HepG2 (cell line): ENCODE data around the gene BIK. TPM values are rescaled to one million over a fixed set of nuclear protein-coding genes. Genes with fewer than 3 reads are reported as not detected.
"Not testable (repeated sequence)": the region's sequence is repeated elsewhere in the genome, so short reads cannot be mapped to it uniquely, and the experiment has no call there.

Source experiments
- ARNT2 ChIP-seq: sonication (generic); formaldehyde crosslinking; IDR thresholded peaks from 2 replicates; pipeline ENCODE4 v1.8.0; 2022; ENCODE audit warnings: mild to moderate bottlenecking, low read depth, missing genetic modification reagents, moderate library complexity
- BORCS8-MEF2B ChIP-seq: sonication (generic); formaldehyde crosslinking; IDR thresholded peaks from 2 replicates; pipeline ENCODE4 v1.8.0; 2022; ENCODE audit warnings: mild to moderate bottlenecking, missing genetic modification reagents
- CREM ChIP-seq, 2 experiments: sonication (generic) in 1 of 2; formaldehyde crosslinking in 1 of 2; IDR thresholded peaks; 2 replicates each; pipeline versions ENCODE4 v1.4.0 to v1.6.1; 2016 to 2020; ENCODE audit warnings: antibody characterized with exemption in 1 of 2, mild to moderate bottlenecking in 1 of 2, missing genetic modification reagents in 1 of 2
- ELF3 ChIP-seq: IDR thresholded peaks from 2 replicates; pipeline ENCODE4 v1.6.1; 2016; ENCODE audit warnings: missing genetic modification reagents, missing compliant biosample characterization
- FOSL1 ChIP-seq: sonication (generic); formaldehyde crosslinking; IDR thresholded peaks from 2 replicates; pipeline ENCODE4 v1.9.0; 2021; ENCODE audit warnings: missing genetic modification reagents, borderline replicate concordance
- HOXA5 ChIP-seq: sonication (generic); formaldehyde crosslinking; IDR thresholded peaks from 2 replicates; pipeline ENCODE4 v1.4.0; 2020; ENCODE audit warnings: missing genetic modification reagents
- LCORL ChIP-seq, 2 experiments: fragments of 450-650 bp in 1 of 2; sonication (generic) in 1 of 2; formaldehyde crosslinking in 1 of 2; IDR thresholded peaks; 2 replicates each; pipeline versions ENCODE4 v1.5.0 to v1.6.1; 2017 to 2020; ENCODE audit warnings: antibody characterized with exemption in 1 of 2, missing genetic modification reagents in 1 of 2
- MEIS1 ChIP-seq: sonication (generic); formaldehyde crosslinking; IDR thresholded peaks from 2 replicates; pipeline ENCODE4 v1.9.0; 2021; ENCODE audit warnings: mild to moderate bottlenecking, missing genetic modification reagents, moderate library complexity, borderline replicate concordance
- NR2C2 ChIP-seq: sonication (generic); formaldehyde crosslinking; IDR thresholded peaks from 2 replicates; pipeline ENCODE4 v1.4.0; 2020; ENCODE audit warnings: missing genetic modification reagents, mild to moderate bottlenecking, moderate library complexity, borderline replicate concordance
- REPIN1 ChIP-seq: sonication (generic); formaldehyde crosslinking; IDR thresholded peaks from 2 replicates; pipeline ENCODE4 v1.8.0; 2022; ENCODE audit warnings: missing genetic modification reagents, low read depth, mild to moderate bottlenecking, borderline replicate concordance
- SAP130 ChIP-seq: IDR thresholded peaks from 2 replicates; pipeline ENCODE4 v1.6.1; 2016; ENCODE audit warnings: low read depth
- SOX5 ChIP-seq: IDR thresholded peaks from 2 replicates; pipeline ENCODE4 v1.6.1; 2016; ENCODE audit warnings: borderline replicate concordance
- TGIF2 ChIP-seq: IDR thresholded peaks from 2 replicates; pipeline ENCODE4 v1.6.1; 2016; ENCODE audit warnings: control low read depth, missing compliant biosample characterization
- polyA plus RNA-seq, 8 experiments: library from polyadenylated mRNA; depleted of rRNA in 3 of 8; stranded (reverse) in 7 of 8; unstranded in 1 of 8; fragments of >200 nt; fragmentation: Illumina TruSeq in 4 of 8; extraction: Trizol in 4 of 8; gene quantifications; 2 replicates each; pipeline versions ENCODE4 v1.2.1 to v1.2.3, GENCODE V29; 2011 to 2016; ENCODE audit warnings: low read depth in 4 of 8, missing spikeins in 1 of 8, mixed read lengths in 1 of 8; ENCODE audit not compliant: insufficient read depth in 1 of 8
- total RNA-seq, 5 experiments: library from RNA; depleted of rRNA; stranded (reverse); fragments of >200 nt; fragmentation: Illumina TruSeq; extraction: Trizol; gene quantifications; 2 replicates each; pipeline ENCODE4 v1.2.3, GENCODE V29; 2016; ENCODE audit warnings: low read depth in 1 of 5
- TF ChIP-seq, protein P1 (sequence below): IDR thresholded peaks from 2 replicates; pipeline ENCODE4 v1.6.1; 2018; ENCODE audit warnings: missing genetic modification reagents, mild to moderate bottlenecking, missing compliant biosample characterization
- TF ChIP-seq, protein P2 (sequence below): sonication (generic); formaldehyde crosslinking; IDR thresholded peaks from 2 replicates; pipeline ENCODE4 v1.5.1; 2020; ENCODE audit warnings: mild to moderate bottlenecking, missing genetic modification reagents, moderate library complexity
- TF ChIP-seq, protein P3 (sequence below): IDR thresholded peaks from 2 replicates; pipeline ENCODE4 v1.6.1; 2016
- TF ChIP-seq, protein P4 (sequence below): sonication (generic); formaldehyde crosslinking; IDR thresholded peaks from 2 replicates; pipeline ENCODE4 v1.9.0; 2021; ENCODE audit warnings: missing genetic modification reagents, borderline replicate concordance

Gene BIK
- total and polyA plus RNA-seq, 2 of the 13 experiments (the other 11 are each of a cell fraction or from before 2014, with no cell fraction given) = 0.54 to 0.80 TPM

DNA sequence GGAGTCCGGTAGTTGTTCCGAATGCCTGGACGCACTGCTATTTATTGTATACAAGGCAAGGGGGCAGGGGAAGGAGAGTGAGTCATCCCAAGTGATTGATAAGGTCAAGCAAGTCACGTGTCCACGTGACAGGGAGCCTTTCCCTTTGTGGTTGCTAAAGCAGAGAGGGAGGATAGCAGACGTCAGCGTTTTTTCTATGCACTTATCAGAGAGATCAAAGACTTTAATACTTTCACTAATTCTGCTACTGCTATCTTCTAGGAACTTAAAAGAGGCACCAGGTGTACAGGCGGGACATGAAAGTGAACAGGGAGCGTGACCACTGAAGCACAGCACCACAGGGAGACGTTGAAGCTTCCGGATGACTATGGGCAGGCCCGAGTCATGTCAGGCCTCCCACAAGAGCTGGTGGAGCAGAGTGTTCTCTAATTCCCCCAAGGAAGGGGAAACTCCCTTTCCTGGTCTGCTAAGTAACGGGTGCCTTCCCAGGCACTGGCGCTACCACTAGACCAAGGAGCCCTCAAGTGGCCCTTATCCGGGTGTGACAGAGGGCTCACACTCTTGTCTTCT is 6.4 kb upstream of the BIK start (continued):
- TF ChIP-seq, protein P1, sequence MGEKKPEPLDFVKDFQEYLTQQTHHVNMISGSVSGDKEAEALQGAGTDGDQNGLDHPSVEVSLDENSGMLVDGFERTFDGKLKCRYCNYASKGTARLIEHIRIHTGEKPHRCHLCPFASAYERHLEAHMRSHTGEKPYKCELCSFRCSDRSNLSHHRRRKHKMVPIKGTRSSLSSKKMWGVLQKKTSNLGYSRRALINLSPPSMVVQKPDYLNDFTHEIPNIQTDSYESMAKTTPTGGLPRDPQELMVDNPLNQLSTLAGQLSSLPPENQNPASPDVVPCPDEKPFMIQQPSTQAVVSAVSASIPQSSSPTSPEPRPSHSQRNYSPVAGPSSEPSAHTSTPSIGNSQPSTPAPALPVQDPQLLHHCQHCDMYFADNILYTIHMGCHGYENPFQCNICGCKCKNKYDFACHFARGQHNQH (CRISPR knock-in tag) = 0 out of 2 replicates have a peak, but pooled peaks have one; percentile 19
- TF ChIP-seq ELF3 (peak; percentile 48; the same call in 1 of the 2 replicates), LCORL (CRISPR knock-in tag; IDR thresholded peaks at IDR 0.05) (peak; percentile 57; the same call in 1 of the 2 replicates), TGIF2 (CRISPR knock-in tag) (peak; percentile 80), ARNT2 (CRISPR knock-in tag) (0 out of 2 replicates have a peak, but pooled peaks have one; percentile 48), BORCS8-MEF2B (CRISPR knock-in tag) (0 out of 2 replicates have a peak, but pooled peaks have one; percentile 37), CREM (IDR thresholded peaks at IDR 0.05) (peak; percentile 56; the same call in 1 of the 2 replicates), SAP130 (CRISPR knock-in tag) (peak; percentile 68), SOX5 (CRISPR knock-in tag) (peak; percentile 86; the same call in 1 of the 2 replicates), MEIS1 (CRISPR knock-in tag) (peak; percentile 72; the same call in 1 of the 2 replicates), REPIN1 (0 out of 2 replicates have a peak, but pooled peaks have one; percentile 32), NR2C2 (CRISPR knock-in tag) (peak; percentile 61; the same call in 1 of the 2 replicates), FOSL1 (peak; percentile 91; the same call in 1 of the 2 replicates), HOXA5 (0 out of 2 replicates have a peak, but pooled peaks have one; percentile 60)
- not testable (repeated sequence) for TF ChIP-seq LCORL (IDR thresholded peaks at IDR 0.05); CREM (CRISPR knock-in tag; IDR thresholded peaks at IDR 0.05)
- TF ChIP-seq, protein P2, sequence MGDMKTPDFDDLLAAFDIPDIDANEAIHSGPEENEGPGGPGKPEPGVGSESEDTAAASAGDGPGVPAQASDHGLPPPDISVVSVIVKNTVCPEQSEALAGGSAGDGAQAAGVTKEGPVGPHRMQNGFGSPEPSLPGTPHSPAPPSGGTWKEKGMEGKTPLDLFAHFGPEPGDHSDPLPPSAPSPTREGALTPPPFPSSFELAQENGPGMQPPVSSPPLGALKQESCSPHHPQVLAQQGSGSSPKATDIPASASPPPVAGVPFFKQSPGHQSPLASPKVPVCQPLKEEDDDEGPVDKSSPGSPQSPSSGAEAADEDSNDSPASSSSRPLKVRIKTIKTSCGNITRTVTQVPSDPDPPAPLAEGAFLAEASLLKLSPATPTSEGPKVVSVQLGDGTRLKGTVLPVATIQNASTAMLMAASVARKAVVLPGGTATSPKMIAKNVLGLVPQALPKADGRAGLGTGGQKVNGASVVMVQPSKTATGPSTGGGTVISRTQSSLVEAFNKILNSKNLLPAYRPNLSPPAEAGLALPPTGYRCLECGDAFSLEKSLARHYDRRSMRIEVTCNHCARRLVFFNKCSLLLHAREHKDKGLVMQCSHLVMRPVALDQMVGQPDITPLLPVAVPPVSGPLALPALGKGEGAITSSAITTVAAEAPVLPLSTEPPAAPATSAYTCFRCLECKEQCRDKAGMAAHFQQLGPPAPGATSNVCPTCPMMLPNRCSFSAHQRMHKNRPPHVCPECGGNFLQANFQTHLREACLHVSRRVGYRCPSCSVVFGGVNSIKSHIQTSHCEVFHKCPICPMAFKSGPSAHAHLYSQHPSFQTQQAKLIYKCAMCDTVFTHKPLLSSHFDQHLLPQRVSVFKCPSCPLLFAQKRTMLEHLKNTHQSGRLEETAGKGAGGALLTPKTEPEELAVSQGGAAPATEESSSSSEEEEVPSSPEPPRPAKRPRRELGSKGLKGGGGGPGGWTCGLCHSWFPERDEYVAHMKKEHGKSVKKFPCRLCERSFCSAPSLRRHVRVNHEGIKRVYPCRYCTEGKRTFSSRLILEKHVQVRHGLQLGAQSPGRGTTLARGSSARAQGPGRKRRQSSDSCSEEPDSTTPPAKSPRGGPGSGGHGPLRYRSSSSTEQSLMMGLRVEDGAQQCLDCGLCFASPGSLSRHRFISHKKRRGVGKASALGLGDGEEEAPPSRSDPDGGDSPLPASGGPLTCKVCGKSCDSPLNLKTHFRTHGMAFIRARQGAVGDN = peak; percentile 13; the same call in 1 of the 2 replicates
- TF ChIP-seq, protein P3, sequence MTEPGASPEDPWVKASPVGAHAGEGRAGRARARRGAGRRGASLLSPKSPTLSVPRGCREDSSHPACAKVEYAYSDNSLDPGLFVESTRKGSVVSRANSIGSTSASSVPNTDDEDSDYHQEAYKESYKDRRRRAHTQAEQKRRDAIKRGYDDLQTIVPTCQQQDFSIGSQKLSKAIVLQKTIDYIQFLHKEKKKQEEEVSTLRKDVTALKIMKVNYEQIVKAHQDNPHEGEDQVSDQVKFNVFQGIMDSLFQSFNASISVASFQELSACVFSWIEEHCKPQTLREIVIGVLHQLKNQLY (CRISPR knock-in tag) = peak; percentile 95
- TF ChIP-seq, protein P4, sequence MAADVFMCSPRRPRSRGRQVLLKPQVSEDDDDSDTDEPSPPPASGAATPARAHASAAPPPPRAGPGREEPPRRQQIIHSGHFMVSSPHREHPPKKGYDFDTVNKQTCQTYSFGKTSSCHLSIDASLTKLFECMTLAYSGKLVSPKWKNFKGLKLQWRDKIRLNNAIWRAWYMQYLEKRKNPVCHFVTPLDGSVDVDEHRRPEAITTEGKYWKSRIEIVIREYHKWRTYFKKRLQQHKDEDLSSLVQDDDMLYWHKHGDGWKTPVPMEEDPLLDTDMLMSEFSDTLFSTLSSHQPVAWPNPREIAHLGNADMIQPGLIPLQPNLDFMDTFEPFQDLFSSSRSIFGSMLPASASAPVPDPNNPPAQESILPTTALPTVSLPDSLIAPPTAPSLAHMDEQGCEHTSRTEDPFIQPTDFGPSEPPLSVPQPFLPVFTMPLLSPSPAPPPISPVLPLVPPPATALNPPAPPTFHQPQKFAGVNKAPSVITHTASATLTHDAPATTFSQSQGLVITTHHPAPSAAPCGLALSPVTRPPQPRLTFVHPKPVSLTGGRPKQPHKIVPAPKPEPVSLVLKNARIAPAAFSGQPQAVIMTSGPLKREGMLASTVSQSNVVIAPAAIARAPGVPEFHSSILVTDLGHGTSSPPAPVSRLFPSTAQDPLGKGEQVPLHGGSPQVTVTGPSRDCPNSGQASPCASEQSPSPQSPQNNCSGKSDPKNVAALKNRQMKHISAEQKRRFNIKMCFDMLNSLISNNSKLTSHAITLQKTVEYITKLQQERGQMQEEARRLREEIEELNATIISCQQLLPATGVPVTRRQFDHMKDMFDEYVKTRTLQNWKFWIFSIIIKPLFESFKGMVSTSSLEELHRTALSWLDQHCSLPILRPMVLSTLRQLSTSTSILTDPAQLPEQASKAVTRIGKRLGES = peak; percentile 82; the same call in 1 of the 2 replicates
